Kidney (tissue), 14 donors: ENCODE measurements around the gene EFCAB11. TPM values are rescaled to one million over a fixed set of nuclear protein-coding genes. Genes with fewer than 3 reads are reported as not detected.

ENCODE experiments used
- DNase-seq, 5 donors: peaks; one replicate each; pipeline ENCODE4 v3.0.0-alpha.2; 2013 to 2020
- FAIRE-seq: peaks from 2 replicates; lab custom pipeline; 2012; peaks lifted over from hg19 to GRCh38; lab: Jason Lieb, UNC
- H3K27ac ChIP-seq, 2 donors: one replicate each; pipeline ENCODE4 v1.7.0; 2013; ENCODE audit warnings: low read depth in 2 of 2, low read length in 2 of 2, inconsistent platforms in 1 of 2
- H3K27me3 ChIP-seq: one replicate; pipeline ENCODE4 v1.7.1; 2013; ENCODE audit warnings: low read length, inconsistent platforms; ENCODE audit not compliant: control insufficient read depth, insufficient read depth
- H3K36me3 ChIP-seq, 3 donors: one replicate each; pipeline versions ENCODE4 v1.7.0 to v1.7.1; 2013; ENCODE audit warnings: low read length in 3 of 3, control low read depth in 1 of 3, inconsistent platforms in 1 of 3; ENCODE audit not compliant: insufficient read depth in 3 of 3, control insufficient read depth in 2 of 3
- H3K4me1 ChIP-seq, 3 donors: one replicate each; pipeline versions ENCODE4 v1.7.0 to v1.7.1; 2013; ENCODE audit warnings: low read length in 3 of 3, inconsistent platforms in 1 of 3, low read depth in 1 of 3; ENCODE audit not compliant: control insufficient read depth in 2 of 3, insufficient read depth in 2 of 3
- H3K4me3 ChIP-seq, 3 donors: one replicate each; pipeline versions ENCODE4 v1.7.0 to v1.8.1; 2013; ENCODE audit warnings: low read length in 3 of 3, control low read depth in 1 of 3, inconsistent platforms in 1 of 3
- H3K9ac ChIP-seq, 3 donors: one replicate each; pipeline versions ENCODE4 v1.7.0 to v1.7.1; 2013; ENCODE audit warnings: low read length in 3 of 3, control low read depth in 1 of 3, inconsistent platforms in 1 of 3
- H3K9me3 ChIP-seq, 3 donors: one replicate each; pipeline versions ENCODE4 v1.7.0 to v1.7.1; 2013; ENCODE audit warnings: low read length in 3 of 3, control low read depth in 1 of 3, inconsistent platforms in 1 of 3; ENCODE audit not compliant: control insufficient read depth in 2 of 3, insufficient read depth in 1 of 3
- intact Hi-C: fragments of 100-400 bp; cut with DNase I; formaldehyde crosslinking; loops from one replicate; pipeline ENCODE4 v1.11.1; 2022
- polyA plus RNA-seq: library from polyadenylated mRNA; stranded (reverse); fragments of 350-450 nt; fragmentation: Illumina TruSeq; extraction: RNeasy Lipid Tissue Mini Kit (QIAGEN cat#74804); gene quantifications from one replicate; pipeline ENCODE4 v1.2.3, GENCODE V29; 2014; ENCODE audit warnings: low read depth, low replicate concordance; ENCODE audit not compliant: insufficient read depth
- total RNA-seq: library from RNA; stranded (reverse); fragmentation: NEBNext Ultra II Directional; extraction: Animal tissue kit (Norgen Biotek cat#: 25700); gene quantifications from one replicate; pipeline ENCODE4 v1.2.1, GENCODE V29; 2021
- TF ChIP-seq, protein P1 (sequence below): IDR thresholded peaks from 3 replicates; pipeline ENCODE4 v1.5.1; 2012; ENCODE audit warnings: mild to moderate bottlenecking, moderate library complexity, borderline replicate concordance; ENCODE audit not compliant: insufficient read depth; ENCODE audit errors: extremely low read depth
- donor health status: control.
- donor health status: control.
- donor health status: control.
- donor health status: control.
- donor health status: control.
- donor health status: DM: yes; HTN: yes; CAD: no.
- donor health status: Normal renal cell carcinoma (clear cell type).

The EFCAB11 gene
- total and polyA plus RNA-seq, 2 donors from 2014 or later = 8.4 to 8.9 TPM

DNA sequence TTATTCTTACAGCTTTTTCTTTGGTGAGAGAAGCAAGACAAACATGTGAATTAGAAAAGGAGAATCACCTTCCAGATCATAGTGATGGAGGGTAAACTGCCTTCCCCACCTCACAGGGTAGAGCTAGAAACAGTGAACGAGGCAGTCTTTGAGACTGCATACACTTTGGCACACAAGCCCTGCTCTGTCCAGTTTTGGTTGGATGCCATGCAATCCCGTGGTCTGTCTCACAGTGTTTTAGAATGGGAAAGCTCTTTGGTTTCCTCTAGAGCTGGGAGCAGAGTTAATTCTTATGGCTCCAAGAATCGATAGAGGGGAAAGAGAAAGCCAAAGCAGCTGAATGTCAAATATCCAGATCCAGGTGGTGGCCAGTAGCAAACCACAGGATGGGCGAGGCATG is 23.1 kb upstream of the EFCAB11 start:
- intact Hi-C loops = loop anchor here (10.0 kb wide), 1 partner anchor 257 kb away; no protein-coding TSS in a partner anchor
- Histone ChIP-seq H3K9ac (no peak overlapping the region), H3K27me3 (no peaks in the 10 kb centered on the region), H3K4me3 (no peak overlapping the region), H3K9me3 (no peaks in the 10 kb centered on the region), H3K36me3 (peaks cover 6 to 19% (median 9%) of the 10 kb centered on the region in 3 donors), H3K4me1 (no peaks in the 10 kb centered on the region), H3K27ac (no peak overlapping the region)
- TF ChIP-seq, protein P1, sequence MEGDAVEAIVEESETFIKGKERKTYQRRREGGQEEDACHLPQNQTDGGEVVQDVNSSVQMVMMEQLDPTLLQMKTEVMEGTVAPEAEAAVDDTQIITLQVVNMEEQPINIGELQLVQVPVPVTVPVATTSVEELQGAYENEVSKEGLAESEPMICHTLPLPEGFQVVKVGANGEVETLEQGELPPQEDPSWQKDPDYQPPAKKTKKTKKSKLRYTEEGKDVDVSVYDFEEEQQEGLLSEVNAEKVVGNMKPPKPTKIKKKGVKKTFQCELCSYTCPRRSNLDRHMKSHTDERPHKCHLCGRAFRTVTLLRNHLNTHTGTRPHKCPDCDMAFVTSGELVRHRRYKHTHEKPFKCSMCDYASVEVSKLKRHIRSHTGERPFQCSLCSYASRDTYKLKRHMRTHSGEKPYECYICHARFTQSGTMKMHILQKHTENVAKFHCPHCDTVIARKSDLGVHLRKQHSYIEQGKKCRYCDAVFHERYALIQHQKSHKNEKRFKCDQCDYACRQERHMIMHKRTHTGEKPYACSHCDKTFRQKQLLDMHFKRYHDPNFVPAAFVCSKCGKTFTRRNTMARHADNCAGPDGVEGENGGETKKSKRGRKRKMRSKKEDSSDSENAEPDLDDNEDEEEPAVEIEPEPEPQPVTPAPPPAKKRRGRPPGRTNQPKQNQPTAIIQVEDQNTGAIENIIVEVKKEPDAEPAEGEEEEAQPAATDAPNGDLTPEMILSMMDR = no peak
- FAIRE-seq (no peak), DNase-seq (no peak)

DNA sequence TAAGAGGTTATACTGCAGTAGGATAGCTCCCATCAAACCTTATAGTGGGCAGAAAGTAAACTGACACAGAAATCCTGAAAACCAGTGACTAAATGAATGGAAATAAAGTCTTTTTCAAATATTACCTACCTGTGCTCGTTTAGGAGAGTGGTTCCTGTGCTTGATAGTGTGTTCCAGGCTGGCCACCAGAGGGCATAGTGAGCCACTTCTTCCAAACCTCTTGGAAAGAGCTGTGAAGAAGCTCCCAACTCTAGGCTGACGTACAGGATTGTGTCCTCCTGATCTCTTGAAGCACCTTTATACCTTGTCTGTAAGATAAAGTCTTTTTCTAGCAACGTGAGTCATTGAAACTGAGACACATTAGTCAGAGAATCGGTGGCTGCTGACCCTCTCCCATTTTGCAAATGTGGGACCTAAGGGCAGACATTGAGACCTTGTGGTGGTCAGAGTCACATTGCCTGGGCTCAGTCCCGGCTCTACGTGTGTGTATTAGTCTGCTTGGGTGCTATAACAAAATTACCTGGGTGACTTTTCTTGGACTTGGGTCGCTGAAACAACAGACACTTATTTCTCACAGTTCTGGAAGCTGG is 18.8 kb upstream of the EFCAB11 start:
- TF ChIP-seq, protein P1 = peak; percentile 76
- H3K4me3 ChIP-seq = no peak overlapping the region
- DNase-seq = peak; percentile 69 to 84 (median 76)
- peaks cover 9 to 13% (median 11%) of the 10 kb centered on the region in 3 donors for H3K36me3 ChIP-seq
- H3K9me3 ChIP-seq = no peaks in the 10 kb centered on the region
- no peaks in the 10 kb centered on the region for H3K27me3 ChIP-seq
- H3K27ac ChIP-seq = no peak overlapping the region
- no peaks in the 10 kb centered on the region for H3K4me1 ChIP-seq
- peak; percentile 8 for FAIRE-seq
- no peak overlapping the region for H3K9ac ChIP-seq
- intact Hi-C loops = loop anchor here (10.0 kb wide), 1 partner anchor 261 kb away; no protein-coding TSS in a partner anchor

DNA sequence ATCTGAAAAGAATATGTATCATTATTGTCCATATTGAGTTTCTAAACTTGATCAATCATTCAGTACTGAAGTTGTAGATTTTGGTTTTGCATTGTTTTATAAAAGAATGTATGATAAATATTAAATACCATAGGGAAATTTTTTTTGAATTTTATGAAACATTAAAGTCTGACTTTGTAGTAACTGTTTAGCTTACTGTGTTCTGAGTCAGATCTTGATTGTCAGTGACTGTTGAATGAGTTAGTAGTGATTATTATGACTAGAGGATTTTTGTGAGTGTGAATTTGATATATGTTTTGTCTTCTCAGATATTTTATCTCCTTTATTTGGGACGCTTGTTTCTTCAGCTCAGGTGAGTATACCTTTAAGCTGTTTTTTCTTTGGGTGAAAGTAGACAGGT is 11.3 kb upstream of the EFCAB11 start:
- Histone ChIP-seq H3K4me3 (no peak overlapping the region), H3K27me3 (no peaks in the 10 kb centered on the region), H3K36me3 (peaks cover 2 to 11% (median 4%) of the 10 kb centered on the region in 3 donors), H3K27ac (no peak overlapping the region), H3K9ac (no peak overlapping the region), H3K9me3 (no peaks in the 10 kb centered on the region), H3K4me1 (no peaks in the 10 kb centered on the region)
- TF ChIP-seq, protein P1 = no peak
- no peak for FAIRE-seq
- intact Hi-C loops = no loop called here
- no peak for DNase-seq
